DND-41 (cell line): ENCODE results near the gene APOO.

ENCODE experiments used
- ATAC-seq: fragments of 200-7000 bp; cut with Tn5 transposase; 3 replicates; pipeline ENCODE4 v1.9.1; 2021; ENCODE audit warnings: low read depth; ENCODE audit not compliant: insufficient read depth
- DNase-seq: peaks from one replicate; pipeline ENCODE4 v3.0.0-alpha.2; 2020
- H2AFZ ChIP-seq: 2 replicates; pipeline ENCODE4 v1.6.0; 2012; ENCODE audit warnings: low read depth, low read length
- H3K27ac ChIP-seq: 2 replicates; pipeline ENCODE4 v1.5.1; 2012; ENCODE audit warnings: low read length, inconsistent platforms
- H3K27me3 ChIP-seq: fragments of 200-600 bp; sonication (generic); 2 replicates; pipeline ENCODE4 v1.6.0; 2012; ENCODE audit warnings: low read length, mild to moderate bottlenecking, inconsistent platforms; ENCODE audit not compliant: insufficient read depth, poor library complexity
- H3K36me3 ChIP-seq: 2 replicates; pipeline ENCODE4 v1.5.1; 2012; ENCODE audit warnings: low read length, inconsistent platforms; ENCODE audit not compliant: insufficient read depth
- H3K4me1 ChIP-seq: 2 replicates; pipeline ENCODE4 v1.5.1; 2012; ENCODE audit warnings: mild to moderate bottlenecking, low read length; ENCODE audit not compliant: insufficient read depth
- H3K4me2 ChIP-seq: 2 replicates; pipeline ENCODE4 v1.6.0; 2012; ENCODE audit warnings: mild to moderate bottlenecking, moderate library complexity, low read length, inconsistent platforms; ENCODE audit not compliant: insufficient read depth
- H3K4me3 ChIP-seq, 2 experiments: fragments of 200-600 bp in 1 of 2; shearing (Covaris generic) in 1 of 2; 2 replicates each; pipeline ENCODE4 v1.5.1; 2012 to 2016; ENCODE audit warnings: inconsistent platforms in 2 of 2, low read length in 2 of 2, mild to moderate bottlenecking in 2 of 2, low read depth in 1 of 2, moderate library complexity in 1 of 2
- H3K79me2 ChIP-seq: 2 replicates; pipeline ENCODE4 v1.6.0; 2012; ENCODE audit warnings: low read length, inconsistent platforms; ENCODE audit not compliant: insufficient read depth
- H3K9ac ChIP-seq: 2 replicates; pipeline ENCODE4 v1.6.0; 2012; ENCODE audit warnings: low read depth, mild to moderate bottlenecking, inconsistent platforms, low read length, moderate library complexity
- H3K9me3 ChIP-seq: 2 replicates; pipeline ENCODE4 v1.5.1; 2012; ENCODE audit warnings: low read length, moderate library complexity, mild to moderate bottlenecking, inconsistent platforms; ENCODE audit not compliant: insufficient read depth, severe bottlenecking
- H4K20me1 ChIP-seq: 2 replicates; pipeline ENCODE4 v1.6.0; 2012; ENCODE audit warnings: low read length; ENCODE audit not compliant: insufficient read depth
- CTCF ChIP-seq: IDR thresholded peaks from 2 replicates; pipeline ENCODE4 v1.5.1; 2012; ENCODE audit warnings: borderline replicate concordance, low read length, moderate library complexity, mild to moderate bottlenecking; ENCODE audit not compliant: poor library complexity, severe bottlenecking; ENCODE audit errors: extremely low read depth
- EZH2 ChIP-seq: IDR thresholded peaks from 3 replicates; pipeline ENCODE4 v1.6.1; 2012; ENCODE audit warnings: borderline replicate concordance, low read depth, mild to moderate bottlenecking, moderate library complexity, low read length, inconsistent platforms; ENCODE audit not compliant: severe bottlenecking

APOO gene

GRCh38 chrX:23904096-23904495 is 3.6 kb downstream of the APOO start:
- no peak overlapping the region for H3K9ac ChIP-seq
- no peak overlapping the region for H3K4me3 ChIP-seq
- peaks cover 56% of the 10 kb centered on the region for H3K79me2 ChIP-seq
- H3K27me3 ChIP-seq: no peaks in the 10 kb centered on the region
- DNase-seq (no peak), ATAC-seq (no peak)
- TF ChIP-seq EZH2 (no peak), CTCF (no peak)
- H3K9me3 ChIP-seq: no peaks in the 10 kb centered on the region
- no peaks in the 10 kb centered on the region for H4K20me1 ChIP-seq
- no peak overlapping the region for H2AFZ ChIP-seq
- H3K27ac ChIP-seq: no peak overlapping the region
- H3K4me2 ChIP-seq: no peak overlapping the region
- peaks cover 22% of the 10 kb centered on the region for H3K4me1 ChIP-seq
- 0 out of 2 replicates have a peak, but pooled peaks cover 2% of the 10 kb centered on the region for H3K36me3 ChIP-seq

- no peak overlapping the region for H3K4me2 ChIP-seq
- no peaks in the 10 kb centered on the region for H3K27me3 ChIP-seq
- no peak overlapping the region for H3K27ac ChIP-seq
- H3K36me3 ChIP-seq: 0 out of 2 replicates have a peak, but pooled peaks cover 2% of the 10 kb centered on the region
- DNase-seq (no peak), ATAC-seq (peak; percentile 49; the same call in 2 of the 3 replicates)
- no peak overlapping the region for H3K9ac ChIP-seq
- peaks cover 63% of the 10 kb centered on the region for H3K79me2 ChIP-seq
- no peak overlapping the region for H3K4me3 ChIP-seq
- no peak overlapping the region for H2AFZ ChIP-seq
- no peaks in the 10 kb centered on the region for H4K20me1 ChIP-seq
- TF ChIP-seq EZH2 (no peak), CTCF (peak; percentile 65)
- peaks cover 12% of the 10 kb centered on the region for H3K4me1 ChIP-seq
- H3K9me3 ChIP-seq: no peaks in the 10 kb centered on the region
Measured at GRCh38 chrX:23902419-23902818, 5.3 kb downstream of the APOO start.

GRCh38 chrX:23901805-23902204 is 5.9 kb downstream of the APOO start:
- Histone ChIP-seq H3K4me3 (no peak overlapping the region), H3K36me3 (0 out of 2 replicates have a peak, but pooled peaks cover 2% of the 10 kb centered on the region), H3K9ac (no peak overlapping the region), H3K4me2 (no peak overlapping the region), H2AFZ (no peak overlapping the region), H4K20me1 (no peaks in the 10 kb centered on the region), H3K4me1 (peaks cover 12% of the 10 kb centered on the region), H3K27me3 (no peaks in the 10 kb centered on the region), H3K9me3 (no peaks in the 10 kb centered on the region), H3K27ac (no peak overlapping the region), H3K79me2 (peaks cover 62% of the 10 kb centered on the region)
- no peak for TF ChIP-seq EZH2
- peak; percentile 44 for TF ChIP-seq CTCF
- DNase-seq (peak; percentile 20), ATAC-seq (peak; percentile 70)

GRCh38 chrX:23901060-23901459 is 6.7 kb downstream of the APOO start:
- Histone ChIP-seq H3K27me3 (no peaks in the 10 kb centered on the region), H3K9ac (no peak overlapping the region), H4K20me1 (no peaks in the 10 kb centered on the region), H3K79me2 (peaks cover 57% of the 10 kb centered on the region), H3K36me3 (0 out of 2 replicates have a peak, but pooled peaks cover 2% of the 10 kb centered on the region), H2AFZ (no peak overlapping the region), H3K4me2 (no peak overlapping the region), H3K9me3 (no peaks in the 10 kb centered on the region), H3K4me1 (peaks cover 4% of the 10 kb centered on the region; the same call in 1 of the 2 replicates), H3K27ac (no peak overlapping the region), H3K4me3 (no peak overlapping the region)
- TF ChIP-seq EZH2 (no peak), CTCF (no peak)
- no peak for ATAC-seq
- DNase-seq: no peak
